RWPE2 (cell line): Measurements from ENCODE around the gene KIF6.

Source experiments
- ATAC-seq: fragments of 200-7000 bp; cut with Tn5 transposase; 3 replicates; pipeline ENCODE4 v1.9.1; 2021; ENCODE audit warnings: low read depth
- DNase-seq: peaks from one replicate; pipeline ENCODE4 v3.0.0-alpha.2; 2020; ENCODE audit warnings: low spot score
- H3K27ac ChIP-seq: fragments of 450-650 bp; 2 replicates; pipeline ENCODE4 v1.5.1; 2017; ENCODE audit warnings: mild to moderate bottlenecking; ENCODE audit not compliant: poor library complexity, severe bottlenecking
- H3K27me3 ChIP-seq: fragments of 250-450 bp; sonication (Bioruptor Pico); 2 replicates; pipeline ENCODE4 v1.5.1; 2021; ENCODE audit warnings: mild to moderate bottlenecking, moderate library complexity; ENCODE audit not compliant: insufficient read depth, poor library complexity, severe bottlenecking
- H3K36me3 ChIP-seq: fragments of 250-450 bp; sonication (Bioruptor Pico); 2 replicates; pipeline ENCODE4 v1.5.1; 2020; ENCODE audit warnings: low read depth, mild to moderate bottlenecking, moderate library complexity
- H3K4me1 ChIP-seq: fragments of 250-450 bp; sonication (Bioruptor Pico); 2 replicates; pipeline ENCODE4 v1.5.1; 2021; ENCODE audit warnings: mild to moderate bottlenecking, moderate library complexity; ENCODE audit not compliant: insufficient read depth, poor library complexity, severe bottlenecking
- H3K4me3 ChIP-seq: fragments of 250-450 bp; sonication (Bioruptor Pico); 2 replicates; pipeline ENCODE4 v1.5.1; 2021; ENCODE audit warnings: mild to moderate bottlenecking, moderate library complexity; ENCODE audit not compliant: severe bottlenecking
- H3K9me3 ChIP-seq: fragments of 250-450 bp; sonication (Bioruptor Pico); 2 replicates; pipeline ENCODE4 v1.5.1; 2021; ENCODE audit warnings: mild to moderate bottlenecking, moderate library complexity; ENCODE audit not compliant: severe bottlenecking
- CTCF ChIP-seq: fragments of 450-650 bp; IDR thresholded peaks from one replicate; pipeline ENCODE4 v1.5.1; 2017; ENCODE audit warnings: mild to moderate bottlenecking, moderate library complexity; ENCODE audit not compliant: poor library complexity, severe bottlenecking

The KIF6 gene

GRCh38 chr6:39561536-39562266 lies 163.5 kb downstream of the KIF6 start:
- H3K4me3 ChIP-seq, result no peak overlapping the region
- DNase-seq, result no peak
- H3K27ac ChIP-seq, result no peak overlapping the region
- TF ChIP-seq CTCF, result no peak
- no peak for ATAC-seq
- H3K4me1 ChIP-seq, result no peaks in the 10 kb centered on the region
- no peaks in the 10 kb centered on the region for H3K36me3 ChIP-seq
- no peaks in the 10 kb centered on the region for H3K27me3 ChIP-seq
- no peaks in the 10 kb centered on the region for H3K9me3 ChIP-seq

GRCh38 chr6:39560915-39561314 lies 164.3 kb downstream of the KIF6 start:
- Histone ChIP-seq H3K36me3 (no peaks in the 10 kb centered on the region), H3K4me1 (no peaks in the 10 kb centered on the region), H3K4me3 (no peak overlapping the region), H3K27me3 (no peaks in the 10 kb centered on the region), H3K27ac (no peak overlapping the region), H3K9me3 (no peaks in the 10 kb centered on the region)
- no peak for TF ChIP-seq CTCF
- ATAC-seq, result no peak
- no peak for DNase-seq

- Histone ChIP-seq H3K9me3 (no peaks in the 10 kb centered on the region), H3K4me3 (no peak overlapping the region), H3K36me3 (no peaks in the 10 kb centered on the region), H3K4me1 (no peaks in the 10 kb centered on the region), H3K27ac (no peak overlapping the region), H3K27me3 (no peaks in the 10 kb centered on the region)
- TF ChIP-seq CTCF, result no peak
- no peak for ATAC-seq
- no peak for DNase-seq
Observed at GRCh38 chr6:39558591-39559190, 166.5 kb downstream of the KIF6 start.

GRCh38 chr6:39558079-39558478 lies 167.1 kb downstream of the KIF6 start:
- Histone ChIP-seq H3K27ac (no peak overlapping the region), H3K36me3 (no peaks in the 10 kb centered on the region), H3K27me3 (no peaks in the 10 kb centered on the region), H3K4me1 (no peaks in the 10 kb centered on the region), H3K4me3 (no peak overlapping the region), H3K9me3 (no peaks in the 10 kb centered on the region)
- no peak for TF ChIP-seq CTCF
- DNase-seq, result no peak
- no peak for ATAC-seq

GRCh38 chr6:39555136-39555535 lies 170.1 kb downstream of the KIF6 start:
- DNase-seq, result no peak
- Histone ChIP-seq H3K4me1 (no peaks in the 10 kb centered on the region), H3K4me3 (no peak overlapping the region), H3K36me3 (no peaks in the 10 kb centered on the region), H3K9me3 (no peaks in the 10 kb centered on the region), H3K27me3 (no peaks in the 10 kb centered on the region), H3K27ac (no peak overlapping the region)
- no peak for TF ChIP-seq CTCF
- ATAC-seq, result no peak
